GM12874 (cell line): ENCODE results near the gene ACTN4.

Experiments
- TF ChIP-seq, protein P1 (sequence below): IDR thresholded peaks from 2 replicates; pipeline ENCODE4 v1.5.1; 2011; ENCODE audit warnings: low read depth, mild to moderate bottlenecking, control low read depth, low read length, moderate library complexity; ENCODE audit not compliant: insufficient read depth

The ACTN4 gene

GRCh38 chr19:38654628-38655055 is 7.2 kb downstream of the ACTN4 start:
- TF ChIP-seq, protein P1, sequence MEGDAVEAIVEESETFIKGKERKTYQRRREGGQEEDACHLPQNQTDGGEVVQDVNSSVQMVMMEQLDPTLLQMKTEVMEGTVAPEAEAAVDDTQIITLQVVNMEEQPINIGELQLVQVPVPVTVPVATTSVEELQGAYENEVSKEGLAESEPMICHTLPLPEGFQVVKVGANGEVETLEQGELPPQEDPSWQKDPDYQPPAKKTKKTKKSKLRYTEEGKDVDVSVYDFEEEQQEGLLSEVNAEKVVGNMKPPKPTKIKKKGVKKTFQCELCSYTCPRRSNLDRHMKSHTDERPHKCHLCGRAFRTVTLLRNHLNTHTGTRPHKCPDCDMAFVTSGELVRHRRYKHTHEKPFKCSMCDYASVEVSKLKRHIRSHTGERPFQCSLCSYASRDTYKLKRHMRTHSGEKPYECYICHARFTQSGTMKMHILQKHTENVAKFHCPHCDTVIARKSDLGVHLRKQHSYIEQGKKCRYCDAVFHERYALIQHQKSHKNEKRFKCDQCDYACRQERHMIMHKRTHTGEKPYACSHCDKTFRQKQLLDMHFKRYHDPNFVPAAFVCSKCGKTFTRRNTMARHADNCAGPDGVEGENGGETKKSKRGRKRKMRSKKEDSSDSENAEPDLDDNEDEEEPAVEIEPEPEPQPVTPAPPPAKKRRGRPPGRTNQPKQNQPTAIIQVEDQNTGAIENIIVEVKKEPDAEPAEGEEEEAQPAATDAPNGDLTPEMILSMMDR: no peak

GRCh38 chr19:38655148-38655824 is 7.8 kb downstream of the ACTN4 start:
- TF ChIP-seq, protein P1: no peak

DNA sequence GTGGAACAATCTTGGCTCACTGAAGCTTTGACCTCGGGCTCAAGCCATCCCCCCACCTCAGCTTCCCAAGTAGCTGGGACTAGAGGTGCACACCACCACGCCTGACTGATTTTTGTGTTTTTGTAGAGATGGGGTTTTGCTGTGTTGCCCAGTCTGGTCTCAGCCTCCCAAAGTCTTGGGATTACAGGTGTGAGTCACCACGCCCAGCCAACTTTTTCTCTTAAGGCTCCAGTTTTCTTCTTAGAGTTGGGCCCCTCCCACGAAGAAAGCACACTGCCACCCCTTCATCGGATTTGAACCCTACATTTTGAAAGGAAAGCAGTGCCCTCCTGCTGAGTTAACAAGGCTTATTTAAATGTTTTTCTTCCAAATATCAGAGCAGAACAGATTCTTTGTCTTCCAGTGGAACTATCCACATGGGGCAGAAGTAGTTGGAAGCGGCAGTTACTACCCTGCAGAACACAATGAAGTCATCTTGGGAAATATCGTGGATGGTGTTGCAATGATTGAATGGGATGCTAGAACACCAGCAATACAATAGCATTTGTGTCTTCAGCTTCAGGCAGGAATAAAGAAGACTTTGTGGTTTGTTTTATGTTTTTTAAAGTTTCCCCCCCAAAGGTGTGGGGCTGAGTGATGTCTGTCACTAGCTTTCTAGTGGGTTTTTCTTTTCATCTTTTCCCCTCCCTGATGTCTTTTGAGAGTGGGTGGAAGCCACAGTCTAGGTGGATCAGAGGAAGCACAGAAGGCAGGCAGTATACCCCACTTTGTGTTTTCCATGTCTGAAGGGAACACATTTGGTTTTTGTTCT is 8.9 kb downstream of the ACTN4 start:
- TF ChIP-seq, protein P1: no peak

GRCh38 chr19:38657633-38658222 is 10.3 kb downstream of the ACTN4 start:
- TF ChIP-seq, protein P1: no peak

DNA sequence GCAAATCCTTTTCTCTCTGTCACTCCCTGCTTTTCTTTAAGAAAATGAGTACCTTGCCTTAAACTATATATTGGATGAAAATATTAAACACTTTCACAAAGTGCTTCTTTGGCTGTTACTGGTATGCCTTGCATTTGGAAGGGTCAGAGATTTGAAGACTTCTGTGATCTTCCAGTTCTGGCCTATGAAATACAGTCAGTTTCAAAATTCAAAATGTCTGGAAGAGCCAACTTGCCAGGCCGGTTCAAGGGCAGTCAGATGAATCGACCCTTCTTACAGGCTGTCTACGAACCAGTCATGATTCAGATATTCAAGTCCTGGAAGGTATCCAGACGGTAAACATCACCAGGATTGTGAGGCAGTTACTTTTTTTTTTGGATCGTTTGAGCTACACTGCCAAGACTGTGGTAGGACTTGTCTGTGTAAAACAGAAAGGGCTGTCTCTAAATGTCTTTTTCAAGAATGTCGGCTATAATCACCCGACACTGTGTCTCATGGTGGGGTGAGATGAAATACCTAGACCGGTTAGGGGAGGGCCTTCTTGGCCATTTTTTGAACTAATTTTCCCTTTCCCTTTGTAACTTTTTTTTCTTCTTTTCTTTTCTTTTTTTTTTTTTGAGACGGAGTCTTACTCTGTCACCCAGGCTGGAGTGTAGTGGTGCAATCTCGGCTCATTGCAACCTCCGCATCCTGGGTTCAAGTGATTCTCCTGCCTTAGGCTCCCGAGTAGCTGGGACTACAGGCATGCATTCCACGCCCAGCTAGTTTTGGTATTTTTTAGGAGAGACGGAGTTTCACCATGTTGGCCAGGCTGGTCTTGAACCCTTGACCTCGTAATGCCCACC is 11.2 kb downstream of the ACTN4 start:
- TF ChIP-seq, protein P1: no peak

DNA sequence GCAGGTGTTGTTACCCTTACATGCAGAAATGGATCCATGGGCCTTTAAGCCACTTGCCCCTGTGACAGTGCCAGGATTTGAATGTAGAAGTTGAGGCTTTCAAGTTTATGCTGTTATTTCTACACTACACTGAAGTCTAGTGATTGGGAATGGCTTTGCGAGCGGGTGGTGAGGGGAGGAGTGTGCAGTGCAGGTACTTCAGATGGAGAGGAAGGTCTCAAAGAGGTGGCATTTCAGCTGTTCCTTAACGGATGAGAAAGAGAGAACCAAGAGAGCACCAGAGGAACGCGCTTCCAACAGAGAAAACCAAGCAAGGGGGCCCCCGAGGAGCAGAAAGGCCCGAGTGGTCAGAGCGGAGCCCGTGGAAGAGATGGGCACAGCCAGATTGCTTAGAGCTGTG is 13.3 kb downstream of the ACTN4 start:
- TF ChIP-seq, protein P1: no peak
